GM18867 (cell line): ENCODE data around the gene PTCD3.

Experiments
- ATAC-seq: cut with Tn5 transposase; IDR thresholded peaks from one replicate; pipeline ENCODE4 v1.9.1; 2021; ENCODE audit warnings: mild to moderate bottlenecking, moderate library complexity; ENCODE audit not compliant: unreplicated experiment

Gene PTCD3

DNA sequence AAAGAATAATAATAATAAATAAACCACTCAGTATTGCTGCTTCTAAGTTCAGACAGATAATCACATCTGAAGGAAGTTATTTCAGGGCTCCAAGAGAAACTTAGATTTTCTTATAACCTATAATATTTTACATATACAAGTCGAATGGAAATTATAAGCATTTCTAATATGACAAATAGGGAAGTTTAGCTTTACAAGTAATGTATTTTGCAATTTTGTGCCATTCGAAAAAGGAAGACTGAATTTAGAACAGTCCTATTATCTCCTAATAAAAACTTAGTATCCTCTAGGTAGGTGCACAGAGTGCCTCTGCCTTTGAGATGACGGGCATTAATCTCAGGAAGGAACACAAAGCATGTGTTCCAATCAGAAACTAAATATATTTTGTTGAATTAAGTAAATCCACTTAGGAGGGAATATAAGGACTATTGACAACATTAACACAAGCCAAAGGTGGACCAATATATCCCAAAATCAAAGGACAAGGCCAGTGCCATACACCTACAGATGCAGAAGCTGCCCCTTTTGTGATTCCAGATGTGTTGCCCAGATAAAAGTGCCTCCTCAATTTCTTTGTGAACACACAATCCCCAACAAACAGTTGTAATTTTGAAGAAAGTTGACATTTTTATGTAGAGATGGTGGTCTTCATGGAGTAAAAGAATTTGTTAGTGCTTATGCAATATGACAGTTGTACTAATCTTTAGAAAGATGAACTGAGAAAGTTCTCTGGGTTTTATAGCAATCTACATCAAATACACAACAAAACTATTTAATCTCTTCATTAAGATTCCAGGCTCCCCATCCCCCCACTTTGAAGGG lies 36.6 kb downstream of the PTCD3 start:
- ATAC-seq: no peak

DNA sequence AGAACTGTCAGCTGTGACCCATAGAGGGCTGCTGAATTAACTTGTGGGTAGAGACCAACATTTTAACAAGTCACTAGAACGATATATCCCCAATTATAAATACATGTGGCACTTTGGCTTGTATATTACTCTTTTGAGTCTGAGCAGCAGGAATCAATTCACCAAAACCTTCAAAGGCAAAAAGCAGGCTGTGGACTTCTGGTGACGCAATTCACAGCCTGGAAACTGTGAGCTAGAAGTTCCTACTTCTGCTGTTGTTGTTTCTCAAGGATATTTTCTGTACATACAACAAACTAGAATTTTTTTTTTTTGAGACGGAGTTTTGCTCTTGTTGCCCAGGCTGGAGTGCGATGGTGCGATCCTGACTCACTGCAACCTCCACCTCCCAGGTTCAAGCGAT lies 37.3 kb downstream of the PTCD3 start:
- no peak for ATAC-seq

DNA sequence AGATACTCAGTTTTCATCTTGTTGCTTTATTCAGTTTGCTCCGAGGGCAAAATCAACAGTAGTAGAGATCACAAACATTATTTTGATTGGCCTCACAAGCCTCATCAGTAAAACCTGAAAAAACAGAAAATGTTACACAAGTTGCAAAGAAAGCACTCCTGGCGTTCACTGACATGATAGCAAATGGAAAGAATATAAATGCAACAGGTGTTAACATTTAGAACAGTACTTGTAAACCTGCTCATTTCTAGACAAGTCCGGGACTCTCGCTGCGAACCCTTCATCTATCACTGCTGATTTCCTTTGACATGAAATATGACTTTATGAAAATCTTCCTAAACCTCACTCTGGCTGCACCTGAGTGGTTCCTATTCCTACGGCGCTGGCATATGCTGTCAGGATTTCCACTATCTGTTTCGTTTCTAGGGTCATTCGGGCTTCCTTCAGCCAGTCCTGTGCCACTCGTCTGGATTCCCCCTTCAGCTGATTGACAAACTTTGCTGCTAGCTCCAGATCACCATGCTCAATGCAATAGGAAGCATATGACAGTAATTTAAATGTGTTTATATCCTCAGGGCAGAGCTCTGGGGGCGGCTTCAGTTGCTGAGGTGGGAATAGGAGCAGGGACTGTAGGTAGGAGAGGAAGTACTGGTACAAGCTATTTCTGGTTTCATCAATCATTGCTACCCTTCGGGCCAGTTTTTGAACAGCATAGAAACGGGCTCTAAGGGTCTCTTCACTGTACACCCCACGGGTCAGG lies 38.1 kb downstream of the PTCD3 start:
- ATAC-seq: no peak

DNA sequence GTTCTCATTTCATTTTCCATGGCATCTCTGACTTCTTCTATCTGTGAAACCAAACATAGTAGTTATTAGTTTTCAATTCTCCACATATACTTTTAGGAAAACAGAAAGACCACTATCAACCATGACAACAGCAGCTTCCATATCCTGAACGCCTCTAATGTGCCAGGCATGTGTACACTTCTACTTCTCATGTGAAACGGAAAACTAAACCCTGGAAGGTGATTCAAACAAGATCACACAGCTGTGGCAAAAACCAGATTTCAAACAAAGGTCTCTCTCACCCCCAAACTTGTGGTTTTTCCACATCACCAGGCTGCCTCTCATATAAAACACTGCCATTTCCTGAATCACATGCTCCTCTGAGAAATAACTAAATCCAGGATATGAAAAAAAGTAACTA lies 41.8 kb downstream of the PTCD3 start:
- no peak for ATAC-seq

DNA sequence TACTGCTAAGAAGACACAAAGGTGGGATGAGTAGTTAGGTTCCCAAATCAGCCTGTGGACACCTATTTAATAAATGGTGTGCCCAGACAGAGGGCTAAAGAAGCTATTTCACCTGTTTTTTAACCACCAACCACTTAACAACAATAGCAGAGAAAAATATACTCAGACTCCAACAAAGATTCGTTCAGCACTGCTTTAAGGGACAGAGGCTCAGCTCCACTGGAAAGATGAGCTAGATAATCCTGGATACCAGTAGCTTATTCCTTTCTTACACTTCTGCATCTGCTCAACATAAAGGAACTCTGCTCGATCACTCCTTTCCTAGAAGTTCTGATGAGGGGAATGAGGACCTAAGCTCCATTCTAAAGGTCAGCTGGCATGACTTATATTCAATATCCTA lies 44.5 kb downstream of the PTCD3 start:
- no peak for ATAC-seq

DNA sequence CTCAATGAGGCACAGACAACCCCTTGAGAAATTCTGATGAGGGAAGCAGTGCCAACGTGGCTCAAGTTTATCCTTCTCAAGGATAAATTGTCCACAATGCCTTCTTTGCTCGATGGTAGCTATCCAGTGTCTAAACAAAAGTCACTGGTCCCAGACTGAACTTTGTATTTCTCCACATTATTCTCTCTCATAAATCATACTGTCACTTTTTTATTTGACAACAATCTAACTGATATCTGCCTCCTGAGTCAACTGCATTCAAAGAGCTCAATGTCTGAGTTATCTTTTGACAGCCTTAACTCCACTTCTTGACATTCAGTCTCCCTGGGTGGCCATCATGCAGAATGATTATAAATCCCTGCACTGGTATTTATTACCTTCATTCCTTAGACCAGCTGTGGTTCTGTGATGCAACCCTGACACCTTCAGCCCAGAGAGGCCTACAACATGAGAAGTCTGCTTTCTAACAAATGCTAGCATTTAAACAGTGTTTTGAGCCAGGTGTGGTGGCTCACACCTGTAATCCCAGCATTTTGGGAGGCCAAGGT lies 51.0 kb downstream of the PTCD3 start:
- no peak for ATAC-seq

DNA sequence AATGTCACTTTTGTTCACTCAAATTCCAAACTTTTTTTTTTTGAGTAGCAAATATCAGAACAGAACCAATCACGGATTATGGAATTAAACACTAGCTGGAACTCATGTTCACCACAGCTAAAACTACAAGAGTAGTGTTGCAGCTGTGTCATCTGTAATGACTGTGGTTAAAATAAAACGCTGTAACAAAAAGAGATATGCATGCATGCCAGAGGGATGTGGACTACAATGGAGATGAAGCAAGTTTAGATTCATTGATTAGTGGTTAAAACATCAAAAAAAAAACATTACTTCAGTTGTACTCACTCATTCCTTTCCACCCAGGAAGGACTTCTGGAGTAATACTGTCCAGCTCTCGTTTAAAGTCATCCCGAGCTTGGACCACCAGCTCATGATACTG lies 52.3 kb downstream of the PTCD3 start:
- no peak for ATAC-seq

DNA sequence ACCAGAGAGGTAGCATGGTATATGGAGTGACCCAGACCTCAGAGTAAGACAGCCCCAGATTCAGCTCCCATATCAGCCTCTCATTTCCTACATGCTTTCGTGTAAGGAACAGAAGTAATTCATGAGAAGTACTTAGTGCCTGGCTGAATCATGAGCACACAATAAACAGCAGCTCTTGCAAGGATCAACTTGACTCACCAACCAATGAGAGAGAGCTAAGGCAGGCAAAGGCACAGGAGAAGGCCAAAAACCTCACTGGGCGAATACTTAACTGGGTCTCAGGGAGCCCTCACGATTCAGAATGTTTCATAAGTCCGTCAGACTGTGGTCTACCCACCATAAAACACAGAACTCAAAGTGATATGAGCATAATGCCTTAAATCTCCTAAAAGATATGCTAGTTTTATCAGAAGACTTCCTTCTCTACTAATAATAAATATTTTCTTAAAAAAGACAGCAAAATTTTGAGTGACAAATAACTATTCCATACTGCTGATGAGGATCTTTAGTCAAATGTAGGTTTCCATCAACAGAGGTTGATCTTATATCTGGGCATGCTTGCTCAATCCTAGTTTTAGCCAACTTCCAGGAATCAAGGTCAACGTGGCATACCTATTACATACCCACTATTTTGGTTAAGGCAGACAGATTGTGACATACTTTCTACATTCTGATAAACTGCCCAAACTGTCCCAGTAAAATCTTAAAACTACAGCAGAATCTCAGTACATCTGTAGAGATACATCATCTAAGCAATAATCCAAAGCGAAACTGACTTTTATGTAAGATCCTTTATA lies 54.3 kb downstream of the PTCD3 start:
- ATAC-seq: no peak

DNA sequence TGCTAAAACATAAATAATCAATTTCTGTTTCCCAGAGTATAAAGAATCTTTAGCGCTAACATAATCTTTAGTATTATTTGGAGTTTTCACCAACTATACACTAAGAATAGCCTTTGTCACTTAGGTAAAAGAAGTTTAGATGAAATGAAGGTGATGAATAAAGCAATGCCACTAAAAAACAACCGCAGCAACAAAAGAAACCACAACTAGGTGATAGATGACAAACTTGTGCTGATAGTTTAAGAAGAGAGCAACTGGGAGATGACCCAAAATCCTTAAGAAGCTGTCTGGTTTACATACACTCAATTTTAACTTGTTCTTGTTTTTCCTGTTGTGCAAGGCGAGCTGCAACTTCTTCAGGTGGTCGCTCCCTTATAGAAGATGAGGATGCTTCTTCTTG lies 64.4 kb downstream of the PTCD3 start:
- no peak for ATAC-seq

DNA sequence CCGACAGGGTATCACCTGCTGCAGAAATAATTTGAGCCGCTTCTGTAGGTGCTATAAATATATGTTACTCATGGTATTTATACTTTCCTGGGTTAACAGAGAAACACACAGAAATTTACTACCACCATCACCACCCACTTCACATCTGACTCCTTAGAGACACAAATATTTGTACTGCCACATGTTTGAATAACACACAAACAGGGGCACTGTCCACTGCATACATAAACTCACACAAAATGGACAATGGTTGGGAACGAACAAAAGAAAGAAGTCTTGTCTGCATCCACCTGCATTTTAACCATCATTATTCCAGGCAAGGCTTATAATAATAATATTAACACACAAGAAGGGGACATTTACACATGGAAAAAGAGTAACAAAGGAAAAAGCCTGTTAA lies 65.3 kb downstream of the PTCD3 start:
- no peak for ATAC-seq

DNA sequence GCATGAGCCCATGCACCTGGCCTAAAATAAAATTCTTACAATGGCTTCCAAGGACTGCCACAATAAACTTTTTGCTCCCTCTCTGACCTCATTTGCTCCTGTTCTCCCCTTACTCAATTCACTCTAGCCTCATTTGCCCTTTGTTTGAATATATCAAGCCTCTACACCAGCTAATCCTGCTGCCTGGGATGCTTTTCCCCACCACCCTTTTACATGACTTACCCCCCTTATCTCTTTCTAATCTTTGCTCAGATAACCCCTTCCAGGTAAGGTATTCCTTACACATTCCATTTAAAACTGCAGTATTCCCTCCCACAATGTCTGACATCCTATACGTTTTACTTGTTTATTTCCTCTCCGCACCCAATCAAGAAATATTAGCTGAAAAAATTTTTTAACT lies 66.6 kb downstream of the PTCD3 start:
- ATAC-seq: no peak

DNA sequence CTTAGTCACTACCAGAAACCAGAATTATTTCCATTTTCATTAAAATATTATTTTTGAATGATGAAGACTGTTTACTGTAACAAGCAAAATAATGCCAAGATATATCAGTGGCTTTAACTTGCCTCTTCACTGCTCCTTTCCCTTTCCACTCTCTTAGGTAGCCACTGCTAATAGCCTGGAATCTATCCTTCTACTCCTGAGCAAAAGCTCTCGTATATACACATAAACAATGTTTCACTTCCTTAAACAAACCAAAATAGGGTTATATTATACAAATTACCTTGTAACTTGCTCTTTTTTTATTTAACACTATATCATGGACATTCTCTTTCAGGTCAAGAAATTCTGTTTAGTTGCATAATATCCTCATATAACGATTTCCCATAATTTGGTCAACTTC lies 68.4 kb downstream of the PTCD3 start:
- no peak for ATAC-seq

DNA sequence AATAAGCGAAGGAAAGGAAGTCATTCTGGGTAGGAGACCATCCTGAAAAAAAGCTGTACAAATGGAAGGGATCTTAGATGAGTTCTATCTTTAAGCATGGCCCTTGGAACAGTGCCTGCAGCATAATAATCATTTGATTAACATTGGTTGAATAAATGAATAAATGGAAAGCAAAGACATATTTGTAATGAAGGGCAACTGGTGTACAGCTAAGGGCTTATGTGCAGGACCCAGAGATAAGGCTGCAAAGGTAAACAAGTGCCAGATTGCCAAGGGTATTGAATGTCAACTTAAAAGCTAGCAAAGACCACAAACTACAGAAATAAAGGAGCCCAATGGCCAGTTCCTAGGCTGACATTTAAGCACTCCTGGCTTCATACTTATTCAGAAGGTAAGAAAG lies 69.8 kb downstream of the PTCD3 start:
- no peak for ATAC-seq

DNA sequence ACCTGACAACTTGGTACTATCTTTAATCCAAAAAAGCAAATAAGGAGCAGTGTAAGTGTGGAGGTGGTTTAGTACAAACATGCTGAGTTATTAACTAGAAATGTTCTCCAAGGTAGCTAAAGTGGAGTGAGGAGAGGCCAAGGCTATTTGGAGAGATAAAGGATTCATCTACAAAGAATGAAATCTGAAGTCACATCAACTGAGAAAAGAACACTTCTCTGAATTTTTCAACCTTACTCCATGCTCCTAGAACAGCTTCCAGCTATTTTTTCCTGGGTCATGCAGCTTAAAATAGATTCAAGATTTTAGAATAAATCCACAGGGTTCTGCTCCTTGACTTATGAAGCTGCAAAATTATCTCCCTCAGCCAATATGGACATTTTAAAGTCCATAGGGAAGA lies 70.6 kb downstream of the PTCD3 start:
- ATAC-seq: no peak

DNA sequence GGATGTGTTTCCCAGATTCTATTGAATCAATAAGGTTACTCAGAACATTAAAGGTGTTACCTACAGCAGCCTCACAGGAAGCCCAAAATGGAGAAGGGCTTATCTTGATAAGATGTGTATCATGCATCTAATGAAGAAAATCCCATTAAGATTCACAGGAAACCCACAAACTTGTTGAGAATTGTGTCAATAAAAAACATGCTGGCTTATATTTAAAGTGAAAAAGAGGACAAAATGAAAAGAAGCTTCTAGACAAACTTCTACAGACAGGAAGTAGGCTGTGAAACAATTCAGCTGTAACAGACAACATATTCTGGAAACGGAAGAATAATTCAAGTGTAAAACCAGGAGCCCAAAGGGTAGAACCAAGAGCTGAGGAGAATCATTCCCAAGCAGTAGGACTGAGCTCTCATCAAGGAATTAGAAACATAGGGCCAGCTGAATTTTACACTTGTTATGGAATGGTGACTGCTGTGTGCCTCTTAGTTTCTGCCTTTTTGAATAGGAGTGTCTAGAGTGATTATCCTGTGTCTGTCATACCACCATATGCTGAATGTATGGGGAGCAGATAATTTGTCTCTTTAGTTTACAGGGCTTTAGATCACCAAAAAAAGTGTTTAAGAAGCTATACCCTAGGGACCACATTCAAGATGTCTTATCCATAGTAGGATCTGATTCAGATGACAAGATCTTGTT lies 79.6 kb downstream of the PTCD3 start:
- no peak for ATAC-seq

DNA sequence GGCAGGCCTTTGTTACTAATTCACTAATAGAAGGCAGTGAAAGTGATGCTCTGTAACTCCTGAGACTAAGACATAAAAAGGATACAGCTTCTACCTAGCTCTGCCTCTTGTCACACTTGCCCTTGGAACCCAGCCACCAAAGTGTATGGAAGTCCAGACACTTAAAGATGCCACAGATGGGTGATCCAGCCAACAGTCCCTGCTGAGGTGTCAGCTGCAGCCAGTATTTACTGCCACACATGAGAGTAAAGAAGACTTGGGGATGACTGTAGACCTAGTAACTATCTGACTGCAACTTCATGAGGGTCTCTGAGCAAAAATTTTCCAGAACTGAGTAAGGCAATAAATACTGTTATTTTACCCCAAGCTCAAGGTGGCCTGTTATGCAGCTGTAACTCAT lies 80.4 kb downstream of the PTCD3 start:
- no peak for ATAC-seq

DNA sequence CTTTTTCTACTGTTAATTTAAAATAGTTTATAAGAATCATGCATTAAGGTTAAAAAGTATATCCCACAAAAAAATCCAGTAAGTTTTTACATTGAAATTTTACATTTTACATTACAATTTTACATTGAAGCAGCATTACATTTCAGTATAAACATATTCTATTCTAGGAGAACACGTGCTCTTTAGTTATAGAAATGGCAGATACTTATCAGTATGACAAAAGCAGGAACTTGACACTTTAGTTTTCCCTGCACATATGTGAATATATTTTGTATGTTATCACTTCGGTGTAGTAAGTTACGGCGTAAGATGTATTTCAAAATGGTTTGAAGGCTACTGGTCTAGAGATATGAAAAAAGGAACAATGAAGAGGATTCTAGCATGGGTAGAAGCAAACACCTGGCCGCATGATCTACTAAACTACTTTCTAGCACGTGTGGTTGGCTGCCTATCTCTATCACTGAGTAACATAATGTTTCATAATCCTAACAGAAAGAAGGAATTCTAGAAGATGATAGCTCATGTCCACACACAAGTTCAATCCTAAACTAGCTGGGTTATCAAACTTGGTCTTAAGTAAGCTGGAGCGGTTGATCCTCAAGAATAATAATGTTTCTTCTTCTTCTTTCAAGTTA lies 83.9 kb downstream of the PTCD3 start:
- no peak for ATAC-seq
